Astrocyte of the hippocampus (primary cell): Measurements from ENCODE around the gene ABCC6.
"Not testable (repeated sequence)": the region's sequence is repeated elsewhere in the genome, so short reads cannot be mapped to it uniquely, and the experiment has no call there.

ENCODE experiments used
- DNase-seq: peaks from one replicate; pipeline ENCODE4 v3.0.0; 2011; ENCODE audit warnings: low read depth, low spot score

The ABCC6 gene

GRCh38 chr16:16112450-16113053, 110.7 kb downstream of the ABCC6 start:
- no peak for DNase-seq

GRCh38 chr16:16111639-16112038, 111.7 kb downstream of the ABCC6 start:
- DNase-seq: no peak

GRCh38 chr16:16110111-16110490, 113.2 kb downstream of the ABCC6 start:
- DNase-seq: no peak

- no peak for DNase-seq
These were observed 113.7 kb downstream of the ABCC6 start for GRCh38 chr16:16109453-16110110.

- no peak for DNase-seq
These were observed 114.5 kb downstream of the ABCC6 start for GRCh38 chr16:16108759-16109158.

- DNase-seq: no peak
These were observed 115.5 kb downstream of the ABCC6 start for GRCh38 chr16:16107839-16108238.

GRCh38 chr16:16106466-16106865, 116.8 kb downstream of the ABCC6 start:
- no peak for DNase-seq

GRCh38 chr16:16105646-16106045, 117.6 kb downstream of the ABCC6 start:
- no peak for DNase-seq

- DNase-seq: not testable (repeated sequence)
These were observed 118.5 kb downstream of the ABCC6 start for GRCh38 chr16:16104804-16105141.

- DNase-seq: not testable (repeated sequence)
These were observed 119.0 kb downstream of the ABCC6 start for GRCh38 chr16:16104132-16104803.

- no peak for DNase-seq
These were observed 120.6 kb downstream of the ABCC6 start for GRCh38 chr16:16102738-16103137.

GRCh38 chr16:16101585-16101984, 121.7 kb downstream of the ABCC6 start:
- DNase-seq: no peak

- no peak for DNase-seq
These were observed 122.7 kb downstream of the ABCC6 start for GRCh38 chr16:16100631-16101030.

GRCh38 chr16:16099320-16099719, 124.0 kb downstream of the ABCC6 start:
- DNase-seq: no peak
